ENCODE results near the gene USP22.

Gene USP22

DNA sequence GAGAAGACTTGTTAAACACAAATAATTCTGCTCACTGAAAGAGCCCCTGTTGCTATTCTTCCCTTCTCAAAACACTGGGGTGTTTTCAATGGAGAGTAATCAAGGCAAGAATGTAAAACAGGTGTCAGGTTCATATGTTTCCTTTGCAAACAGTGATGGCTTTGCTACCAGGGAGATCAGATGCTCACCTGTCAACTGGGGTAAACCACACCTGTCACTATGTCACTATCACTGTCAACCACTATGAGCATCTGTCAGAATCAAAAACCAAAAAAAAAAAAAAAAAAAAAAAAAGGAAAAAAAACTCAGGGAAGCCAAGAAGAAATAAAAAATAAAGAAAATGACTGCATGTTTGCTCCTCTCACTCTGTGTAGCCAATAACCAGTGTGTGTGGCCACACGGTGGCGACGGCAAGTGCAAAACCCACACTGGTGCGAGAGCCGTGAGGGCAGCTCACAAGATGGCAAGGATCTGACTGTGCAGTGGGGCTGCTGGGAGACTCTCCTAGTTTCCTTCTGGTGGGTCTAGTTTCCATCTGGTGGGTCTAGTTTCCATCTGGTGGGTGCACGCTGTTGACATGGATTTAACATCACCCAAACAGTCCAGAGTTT is 22.7 kb downstream of the USP22 start:
- peak; percentile 4 for DNase-seq

DNA sequence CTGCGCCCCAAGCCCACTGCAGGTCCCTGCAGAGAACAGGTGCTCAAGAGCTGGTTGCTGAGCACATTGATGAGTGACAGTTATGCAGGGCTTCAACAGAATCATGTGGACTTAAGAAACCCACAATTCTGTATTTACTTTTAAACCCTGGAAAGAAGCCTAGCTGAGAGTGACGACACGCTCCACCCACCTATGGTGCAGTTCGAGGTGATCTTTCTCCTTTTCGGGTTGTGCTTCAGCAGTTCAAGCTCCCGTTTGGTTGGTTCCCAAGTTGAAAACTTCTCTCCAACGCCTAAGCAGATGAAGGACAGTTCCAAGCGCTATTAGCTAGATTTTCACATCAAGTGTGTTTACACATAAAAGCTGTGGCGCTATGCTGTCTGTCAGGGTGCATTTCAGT is 23.9 kb downstream of the USP22 start:
- no peak for DNase-seq

DNA sequence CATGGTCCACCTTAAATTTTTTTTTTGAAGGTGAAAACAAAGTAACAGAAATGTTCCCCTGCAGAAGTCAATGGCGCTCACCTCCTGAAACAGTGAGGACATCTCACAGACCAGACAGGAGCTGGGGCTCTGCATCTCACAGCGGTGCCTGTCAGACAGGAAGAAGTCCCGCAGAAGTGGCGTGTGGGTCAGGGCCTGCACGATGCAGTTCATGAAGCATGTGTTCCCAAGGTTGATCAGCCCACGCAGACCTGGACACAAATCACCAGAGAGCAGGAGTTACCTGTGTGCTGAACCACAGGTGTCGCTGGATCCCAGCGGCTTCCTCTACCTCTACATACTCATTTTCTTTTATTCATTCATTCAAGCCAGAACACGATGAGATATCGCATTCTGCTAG is 24.9 kb downstream of the USP22 start:
- no peak for DNase-seq

DNA sequence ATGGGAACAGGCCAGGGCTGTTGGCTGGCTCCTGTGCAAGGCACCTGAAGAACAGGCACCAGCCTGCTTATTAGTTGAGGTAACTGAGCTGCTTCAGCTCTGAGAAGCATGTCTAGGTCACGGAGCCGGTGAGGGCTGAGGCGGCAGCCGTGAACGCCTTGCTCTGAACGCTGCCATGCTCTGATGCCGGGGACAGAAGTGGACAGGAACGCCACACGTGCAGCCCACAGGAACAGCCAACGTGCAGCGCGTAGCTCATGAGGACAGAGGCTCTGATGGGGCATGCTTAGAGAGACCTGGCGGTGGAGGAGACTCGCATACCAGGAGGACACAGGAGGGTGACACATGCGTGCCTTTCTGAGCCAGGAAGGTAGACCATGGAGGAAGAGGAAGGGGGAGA is 25.6 kb downstream of the USP22 start:
- no peak for DNase-seq

GRCh38 chr17:21016826-21017225 is 26.0 kb downstream of the USP22 start:
- no peak for DNase-seq

DNA sequence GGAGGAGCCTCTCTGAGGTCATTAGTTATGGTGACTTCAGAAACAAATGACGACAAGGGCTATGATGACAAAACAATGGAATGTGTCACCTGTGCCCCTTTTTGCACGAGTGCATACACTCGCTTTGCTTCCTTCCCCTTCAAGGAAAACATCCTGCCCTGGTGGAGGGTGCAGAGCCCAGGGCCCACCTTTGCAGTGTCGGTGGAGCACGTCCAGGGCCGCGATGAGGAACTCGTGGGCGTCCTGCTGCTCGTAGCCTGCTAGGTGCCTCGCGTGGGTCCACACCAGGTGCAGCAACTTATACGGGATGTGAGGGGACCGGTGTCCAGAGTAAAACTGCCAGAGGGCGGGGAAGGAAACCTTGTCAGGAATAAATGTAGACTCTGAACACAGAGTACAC is 27.2 kb downstream of the USP22 start:
- DNase-seq: no peak

DNA sequence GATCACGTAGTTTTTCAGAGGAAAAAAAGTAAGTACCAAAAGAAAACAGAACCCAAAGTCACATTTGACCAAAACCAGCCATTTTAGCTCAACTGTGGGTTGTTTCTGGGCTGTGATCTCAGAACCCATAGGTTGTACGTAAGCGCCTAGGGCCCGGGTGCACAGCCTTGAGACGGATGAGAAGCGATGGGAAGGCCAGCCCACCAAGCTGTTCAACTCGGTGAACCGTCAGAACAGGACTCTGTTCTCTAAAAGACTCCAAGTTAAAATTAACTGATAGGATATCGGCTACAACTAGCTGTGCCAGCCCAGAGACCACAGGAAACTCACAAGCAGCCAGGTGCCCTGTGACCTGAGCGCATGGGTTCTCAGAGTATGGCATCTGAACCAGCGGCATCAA is 28.3 kb downstream of the USP22 start:
- no peak for DNase-seq

DNA sequence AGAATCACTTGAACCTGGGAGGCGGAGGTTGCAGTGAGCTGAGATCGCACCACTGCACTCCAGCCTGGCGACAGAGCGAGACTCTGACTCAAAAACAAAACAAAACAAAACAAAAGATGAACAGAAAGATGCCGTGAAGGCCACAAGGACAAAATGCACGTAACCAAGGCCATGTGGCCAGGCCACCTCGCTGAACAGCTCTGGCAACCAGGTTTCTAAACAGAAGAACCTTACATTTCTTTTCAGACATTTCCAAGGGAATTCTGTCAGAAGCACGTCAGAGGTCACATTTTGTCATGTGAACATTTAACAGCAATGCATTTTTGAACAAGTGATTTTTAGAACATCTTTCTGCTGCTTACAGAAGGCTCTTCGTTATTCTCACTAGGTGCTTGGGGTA is 28.8 kb downstream of the USP22 start:
- DNase-seq: no peak

GRCh38 chr17:21012736-21013135 is 30.1 kb downstream of the USP22 start:
- DNase-seq: no peak

- no peak for DNase-seq
These were observed 31.9 kb downstream of the USP22 start for GRCh38 chr17:21010705-21011596.

DNA sequence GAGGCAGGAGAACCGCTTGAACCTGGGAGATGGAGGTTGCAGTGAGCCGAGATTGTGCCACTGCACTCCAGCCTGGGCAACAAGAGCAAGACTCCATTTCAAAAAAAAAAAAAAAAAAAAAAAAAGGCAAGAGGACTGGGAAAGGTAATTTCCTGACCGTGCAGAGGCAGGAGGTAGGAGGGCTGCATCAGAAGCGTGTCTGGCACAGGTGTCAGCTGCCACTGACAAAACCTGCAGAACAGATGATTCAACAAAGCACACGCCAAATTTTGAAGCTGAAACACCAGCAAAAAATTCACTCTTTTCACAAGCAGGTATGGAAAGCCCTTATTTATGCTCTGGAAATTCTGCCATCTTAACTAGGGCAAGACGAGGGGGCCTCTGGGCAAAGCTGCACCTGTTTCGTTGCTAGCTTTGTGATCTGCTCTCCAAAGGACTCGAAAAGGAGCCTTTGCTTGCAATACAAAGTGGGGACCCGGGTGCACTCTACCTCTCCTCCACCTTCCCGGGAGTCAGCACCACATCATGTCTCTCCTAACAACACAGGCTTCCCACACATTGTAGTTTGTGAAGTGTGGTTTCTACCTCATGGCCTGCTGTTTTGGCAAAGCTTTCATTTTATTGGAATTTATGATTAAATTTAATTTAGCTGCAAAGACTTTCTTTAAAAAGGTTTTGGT is 33.7 kb downstream of the USP22 start:
- DNase-seq: no peak

DNA sequence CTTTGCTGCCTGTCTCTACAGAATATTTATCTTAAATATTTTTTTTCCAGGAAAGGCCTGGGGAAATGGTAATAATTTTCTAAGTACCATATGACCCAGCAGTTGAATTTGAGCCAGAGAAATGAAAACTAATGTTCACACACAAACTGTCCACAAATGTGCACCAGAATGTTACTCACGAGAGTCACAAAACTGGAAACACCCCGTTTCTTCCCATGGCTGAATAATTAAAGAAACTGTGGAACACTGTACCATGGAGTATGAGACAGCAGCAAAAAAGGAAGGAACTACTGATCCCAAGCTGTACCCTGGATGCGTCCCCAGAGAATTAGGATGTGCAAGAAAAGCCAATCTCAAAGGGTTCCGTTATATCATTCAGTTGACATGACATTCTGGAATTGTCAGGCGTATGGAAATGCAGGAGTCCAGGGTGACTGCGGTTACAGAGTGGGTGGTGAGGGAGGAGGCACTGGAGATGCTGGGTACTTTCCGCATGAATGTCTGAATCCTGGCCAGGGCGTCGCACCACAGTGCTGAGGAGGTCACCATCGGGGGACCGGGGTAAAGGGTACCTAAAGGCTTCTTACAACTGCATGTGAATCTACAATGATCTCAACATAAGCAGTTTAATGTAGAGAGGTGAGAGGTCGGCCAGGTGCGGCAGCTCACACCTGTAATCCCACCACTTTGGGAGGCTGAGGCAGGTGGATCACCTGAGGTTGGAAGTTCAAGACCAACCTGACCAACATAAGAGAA is 34.5 kb downstream of the USP22 start:
- DNase-seq: no peak

DNA sequence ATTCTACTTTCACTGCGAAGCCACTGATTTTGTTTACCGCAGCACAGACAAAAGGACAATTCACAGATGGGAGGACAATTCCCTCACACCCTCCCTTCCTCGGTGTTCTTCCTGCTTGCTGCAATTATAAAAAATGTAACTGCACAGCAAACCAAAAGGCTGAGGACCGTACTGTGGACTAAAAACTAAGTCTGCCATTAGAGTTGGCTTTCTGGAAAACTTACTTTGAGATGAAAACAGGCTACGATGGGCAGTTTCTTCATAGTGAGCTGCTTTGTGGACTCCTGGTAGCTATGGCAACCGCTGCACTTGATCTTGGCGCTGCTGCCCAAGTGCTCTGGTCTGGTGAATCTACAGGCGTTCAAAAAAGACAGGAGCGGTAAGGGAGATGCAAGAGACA is 35.2 kb downstream of the USP22 start:
- DNase-seq: no peak

DNA sequence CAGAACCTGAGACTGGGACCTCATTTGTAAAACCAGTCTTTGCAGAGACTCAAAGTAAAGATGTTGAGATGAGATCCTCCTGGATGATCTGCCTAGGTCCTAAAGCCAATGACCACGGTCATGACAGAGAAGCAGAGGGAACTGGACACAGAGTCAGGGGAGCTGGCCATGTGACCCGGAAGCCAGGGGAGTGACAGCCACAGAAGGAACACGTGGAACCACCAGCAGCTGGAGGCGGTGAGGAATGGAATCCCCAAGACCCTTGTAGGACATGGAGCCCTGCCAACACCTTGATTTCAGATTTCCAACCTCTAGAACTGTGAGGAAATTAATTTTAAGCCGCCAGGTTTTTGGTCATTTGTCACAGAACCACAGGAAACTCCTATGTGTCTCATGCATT is 37.0 kb downstream of the USP22 start:
- DNase-seq: no peak

DNA sequence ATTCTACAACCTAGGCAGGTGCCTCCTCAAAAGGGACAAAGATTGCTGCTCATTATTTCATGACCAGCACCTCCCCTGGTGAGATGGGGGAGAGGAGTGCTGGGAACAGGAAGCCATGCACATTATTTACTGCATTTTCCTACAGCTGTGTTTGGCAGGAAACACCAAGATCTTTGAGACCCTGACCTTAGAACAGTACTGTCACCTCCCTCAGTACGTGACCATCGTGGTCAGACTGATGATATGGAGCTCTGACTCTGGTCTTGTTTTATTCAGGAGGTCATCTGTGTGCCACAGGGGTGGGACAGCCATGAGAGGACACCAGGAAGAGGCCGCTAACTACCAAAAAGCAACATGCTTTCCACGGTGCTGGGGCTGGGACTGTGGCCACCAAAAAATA is 37.4 kb downstream of the USP22 start:
- DNase-seq: no peak

DNA sequence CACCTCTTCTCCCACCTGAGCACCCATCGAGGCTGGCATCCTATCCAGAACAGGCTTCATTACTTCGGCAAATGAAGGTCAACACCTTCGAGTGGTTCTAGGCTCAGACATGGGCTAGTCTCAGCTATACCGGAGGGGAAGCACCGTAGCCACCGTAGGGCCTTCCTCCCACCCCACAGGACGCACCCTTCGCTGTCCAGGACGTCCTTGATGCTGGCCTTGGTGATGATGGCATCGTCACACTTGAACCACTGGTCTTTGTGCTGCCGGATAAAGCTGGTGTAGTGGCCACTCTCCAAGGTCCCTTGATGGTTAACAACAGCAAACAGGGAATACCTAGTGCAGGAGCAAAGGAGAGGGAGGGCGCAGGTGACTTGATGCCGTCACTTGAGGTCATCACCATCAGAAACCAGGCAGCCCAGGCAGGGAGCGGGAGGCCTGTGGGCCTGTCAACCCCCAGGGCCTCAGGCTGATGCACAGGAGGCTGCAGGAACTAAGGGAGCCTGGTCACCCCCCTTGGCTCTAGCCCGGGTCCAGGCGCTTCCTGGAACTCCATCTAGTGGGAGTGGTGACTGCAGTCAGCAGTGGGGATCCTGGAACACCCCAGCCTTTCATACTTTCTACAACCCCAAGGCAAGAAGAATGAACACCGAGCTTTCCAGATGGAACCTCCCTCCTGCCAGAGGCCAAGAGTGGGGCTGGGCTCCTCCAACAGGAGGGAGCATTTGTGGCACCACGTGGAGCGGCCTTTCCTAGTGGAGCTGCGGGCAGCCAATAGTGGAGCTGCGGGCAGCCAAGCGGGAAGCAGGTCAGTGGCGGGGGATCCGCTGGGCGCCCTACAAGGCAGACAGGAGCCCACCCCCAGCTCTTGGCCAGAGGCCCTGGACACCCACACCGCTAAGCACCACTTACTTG is 38.5 kb downstream of the USP22 start:
- no peak for DNase-seq

DNA sequence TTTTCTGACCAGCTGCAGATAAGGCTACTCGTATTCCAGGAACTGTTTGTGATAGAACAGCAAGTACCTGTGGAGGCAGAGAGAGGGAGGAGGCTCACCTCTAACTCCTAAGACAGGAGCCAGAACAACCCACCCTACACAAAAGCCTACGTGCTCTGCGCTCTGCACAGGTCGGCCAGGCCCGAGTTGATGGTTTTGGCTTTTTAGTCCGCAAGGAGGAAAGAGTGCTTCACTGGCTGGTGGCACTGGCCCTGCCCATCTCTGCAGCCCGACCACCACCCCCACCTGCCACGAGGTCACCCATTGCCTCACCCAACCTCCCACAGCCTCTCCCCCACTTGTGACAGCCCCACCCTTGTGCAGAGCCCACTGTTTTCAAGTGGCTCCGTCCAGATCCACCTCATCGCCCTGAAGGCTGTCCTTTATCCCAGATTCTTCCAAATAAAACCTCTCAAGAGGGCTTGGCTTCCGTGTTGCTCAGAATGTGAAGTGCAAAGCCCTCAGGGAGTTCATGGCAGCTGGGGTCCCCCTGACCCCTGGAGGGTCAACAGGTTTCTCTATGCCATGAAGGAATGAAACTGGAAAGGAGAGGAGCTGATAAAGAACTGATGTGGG is 39.7 kb downstream of the USP22 start:
- no peak for DNase-seq

DNA sequence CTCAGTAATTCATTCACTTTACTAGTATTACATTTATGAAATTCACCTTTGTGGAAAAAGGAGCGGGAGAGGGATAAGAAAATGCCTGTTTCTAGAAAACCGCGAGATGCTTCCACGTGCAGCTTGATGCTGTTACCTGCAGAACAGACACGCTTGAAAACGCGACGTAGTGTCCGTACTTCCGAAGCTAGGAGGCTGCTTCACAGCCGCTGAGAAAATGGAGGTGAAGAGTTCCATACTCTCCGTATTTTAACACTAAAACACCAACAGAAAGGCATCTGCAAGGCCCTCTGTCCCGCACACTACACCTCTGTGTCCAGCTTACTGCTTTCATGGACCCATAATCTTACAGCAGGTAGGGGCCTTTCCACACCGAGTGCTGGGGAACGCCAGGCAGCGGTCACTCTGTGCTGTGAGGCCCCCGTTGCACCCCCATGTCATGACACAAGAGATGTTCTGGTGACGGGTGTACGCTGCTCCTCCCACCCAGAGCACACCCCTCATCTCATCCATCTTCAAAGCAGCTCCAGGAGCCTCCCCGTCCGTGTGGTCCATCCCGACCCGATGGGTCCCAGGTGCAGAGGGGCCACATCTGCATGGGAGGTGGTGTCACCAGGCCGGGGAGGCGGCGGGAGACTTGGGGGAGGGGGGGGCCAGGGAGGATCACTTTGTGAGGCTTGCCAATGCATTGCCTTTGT is 40.4 kb downstream of the USP22 start:
- DNase-seq: no peak

GRCh38 chr17:21001813-21002221 is 41.0 kb downstream of the USP22 start:
- no peak for DNase-seq

- no peak for DNase-seq
These were observed 41.5 kb downstream of the USP22 start for GRCh38 chr17:21001111-21001812.
